Tibial artery (tissue), 4 donors: ENCODE measurements around the gene TAOK2.
A peak's percentile ranks its signal among the peaks of the same experiment; 100 is the strongest.

Experiments used
- DNase-seq, 2 donors: peaks; one replicate each; pipeline ENCODE4 v3.0.0-alpha.2; 2019
- H3K27ac ChIP-seq, 2 donors: fragments of 200-600 bp; sonication (generic) in 1 of 2; 1 replicate in 1 of 2; 2 replicates in 1 of 2; pipeline ENCODE4 v1.5.1; 2018 to 2019; ENCODE audit warnings: mild to moderate bottlenecking in 1 of 2
- H3K27me3 ChIP-seq, 2 donors: fragments of 200-600 bp; sonication (generic) in 1 of 2; one replicate each; pipeline versions ENCODE4 v1.5.1 to v1.6.0; 2016 to 2019
- H3K36me3 ChIP-seq, 3 donors: fragments of 200-600 bp; sonication (generic) in 2 of 3; one replicate each; pipeline ENCODE4 v1.5.1; 2016 to 2019; ENCODE audit warnings: mild to moderate bottlenecking in 2 of 3
- H3K4me1 ChIP-seq, 4 donors: fragments of 200-600 bp; sonication (generic) in 2 of 4; 1 replicate in 3 of 4; 2 replicates in 1 of 4; pipeline ENCODE4 v1.5.1; 2016 to 2019
- H3K4me3 ChIP-seq, 2 donors: fragments of 200-600 bp; sonication (generic) in 1 of 2; 1 replicate in 1 of 2; 2 replicates in 1 of 2; pipeline ENCODE4 v1.5.1; 2018 to 2019; ENCODE audit warnings: mild to moderate bottlenecking in 2 of 2
- H3K9me3 ChIP-seq, 3 donors: fragments of 200-600 bp; sonication (generic) in 1 of 3; one replicate each; pipeline ENCODE4 v1.5.1; 2016 to 2019
- CTCF ChIP-seq, 2 experiments: fragments of 200-600 bp in 1 of 2; fragments of 450-650 bp in 1 of 2; IDR thresholded peaks; one replicate each; pipeline ENCODE4 v1.5.1; 2017 to 2019; ENCODE audit warnings: antibody characterized with exemption in 2 of 2, mild to moderate bottlenecking in 1 of 2, moderate library complexity in 1 of 2
- intact Hi-C: fragments of 100-400 bp; cut with DNase I; formaldehyde crosslinking; loops from one replicate; pipeline ENCODE4 v1.15.0; 2023; ENCODE audit warnings: low total_unique reads

TAOK2 gene

GRCh38 chr16:29977063-29977825, 3.6 kb downstream of the TAOK2 start:
- intact Hi-C loops: no loop called here
- no peak for TF ChIP-seq CTCF (IDR thresholded peaks at IDR 0.05)
- H3K36me3 ChIP-seq: peaks cover 39 to 50% (median 46%) of the 10 kb centered on the region in 3 donors
- H3K4me3 ChIP-seq: no peak overlapping the region
- H3K9me3 ChIP-seq: no peaks in the 10 kb centered on the region
- H3K4me1 ChIP-seq: peaks cover 0 to 40% (median 28%) of the 10 kb centered on the region in 4 donors
- DNase-seq: no peak
- peak overlapping the region in 1 of 2 donors; percentile 16 for H3K27ac ChIP-seq
- H3K27me3 ChIP-seq: no peaks in the 10 kb centered on the region

GRCh38 chr16:29978081-29978480, 4.4 kb downstream of the TAOK2 start:
- peaks cover 47 to 58% (median 55%) of the 10 kb centered on the region in 3 donors for H3K36me3 ChIP-seq
- no peak overlapping the region for H3K4me3 ChIP-seq
- H3K27me3 ChIP-seq: no peaks in the 10 kb centered on the region
- H3K4me1 ChIP-seq: peaks cover 0 to 39% (median 28%) of the 10 kb centered on the region in 4 donors
- intact Hi-C loops: no loop called here
- DNase-seq: no peak
- H3K27ac ChIP-seq: no peak overlapping the region
- no peaks in the 10 kb centered on the region for H3K9me3 ChIP-seq
- TF ChIP-seq CTCF (IDR thresholded peaks at IDR 0.05): no peak

- intact Hi-C loops: no loop called here
- DNase-seq: no peak
- Histone ChIP-seq H3K4me3 (no peak overlapping the region), H3K27ac (no peak overlapping the region), H3K9me3 (no peaks in the 10 kb centered on the region), H3K27me3 (no peaks in the 10 kb centered on the region), H3K4me1 (peaks cover 0 to 35% (median 26%) of the 10 kb centered on the region in 4 donors), H3K36me3 (peaks cover 53 to 64% (median 61%) of the 10 kb centered on the region in 3 donors)
- TF ChIP-seq CTCF (IDR thresholded peaks at IDR 0.05): no peak
These were observed 5.0 kb downstream of the TAOK2 start for GRCh38 chr16:29978564-29979270.

DNA sequence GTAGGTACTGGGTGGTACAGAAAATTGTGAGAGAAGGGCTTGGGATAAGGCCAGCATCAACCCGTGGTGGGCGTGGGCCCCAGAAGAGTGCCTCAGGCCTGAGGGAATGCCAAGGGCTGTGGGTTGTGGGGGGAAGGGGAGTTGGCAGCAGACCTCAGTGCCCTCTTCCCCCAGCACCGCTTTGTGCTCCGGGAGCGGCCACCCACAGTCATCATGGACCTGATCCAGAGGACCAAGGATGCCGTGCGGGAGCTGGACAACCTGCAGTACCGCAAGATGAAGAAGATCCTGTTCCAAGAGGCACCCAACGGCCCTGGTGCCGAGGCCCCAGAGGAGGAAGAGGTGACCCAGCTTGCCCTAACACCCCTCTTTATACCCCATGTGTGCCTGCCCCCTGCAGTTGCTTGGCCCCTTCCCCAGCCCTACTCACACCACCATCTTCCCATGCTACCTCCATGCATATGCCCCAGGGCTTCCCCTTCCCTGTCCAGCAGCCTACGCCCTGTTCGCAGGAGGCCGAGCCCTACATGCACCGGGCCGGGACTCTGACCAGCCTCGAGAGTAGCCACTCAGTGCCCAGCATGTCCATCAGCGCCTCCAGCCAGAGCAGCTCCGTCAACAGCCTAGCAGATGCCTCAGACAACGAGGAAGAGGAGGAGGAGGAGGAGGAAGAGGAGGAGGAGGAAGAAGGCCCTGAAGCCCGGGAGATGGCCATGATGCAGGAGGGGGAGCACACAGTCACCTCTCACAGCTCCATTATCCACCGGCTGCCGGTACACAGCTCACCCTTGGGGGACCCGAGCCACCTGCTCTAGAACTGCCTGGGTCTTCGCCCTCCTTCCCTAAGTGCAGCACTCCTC, 9.1 kb downstream of the TAOK2 start:
- no peaks in the 10 kb centered on the region for H3K4me1 ChIP-seq
- no peaks in the 10 kb centered on the region for H3K27me3 ChIP-seq
- intact Hi-C loops: no loop called here
- no peak overlapping the region for H3K4me3 ChIP-seq
- H3K36me3 ChIP-seq: peaks cover 93 to 100% (median 100%) of the 10 kb centered on the region in 3 donors
- no peak overlapping the region for H3K27ac ChIP-seq
- no peaks in the 10 kb centered on the region for H3K9me3 ChIP-seq
- no peak for DNase-seq
- TF ChIP-seq CTCF (IDR thresholded peaks at IDR 0.05): no peak

DNA sequence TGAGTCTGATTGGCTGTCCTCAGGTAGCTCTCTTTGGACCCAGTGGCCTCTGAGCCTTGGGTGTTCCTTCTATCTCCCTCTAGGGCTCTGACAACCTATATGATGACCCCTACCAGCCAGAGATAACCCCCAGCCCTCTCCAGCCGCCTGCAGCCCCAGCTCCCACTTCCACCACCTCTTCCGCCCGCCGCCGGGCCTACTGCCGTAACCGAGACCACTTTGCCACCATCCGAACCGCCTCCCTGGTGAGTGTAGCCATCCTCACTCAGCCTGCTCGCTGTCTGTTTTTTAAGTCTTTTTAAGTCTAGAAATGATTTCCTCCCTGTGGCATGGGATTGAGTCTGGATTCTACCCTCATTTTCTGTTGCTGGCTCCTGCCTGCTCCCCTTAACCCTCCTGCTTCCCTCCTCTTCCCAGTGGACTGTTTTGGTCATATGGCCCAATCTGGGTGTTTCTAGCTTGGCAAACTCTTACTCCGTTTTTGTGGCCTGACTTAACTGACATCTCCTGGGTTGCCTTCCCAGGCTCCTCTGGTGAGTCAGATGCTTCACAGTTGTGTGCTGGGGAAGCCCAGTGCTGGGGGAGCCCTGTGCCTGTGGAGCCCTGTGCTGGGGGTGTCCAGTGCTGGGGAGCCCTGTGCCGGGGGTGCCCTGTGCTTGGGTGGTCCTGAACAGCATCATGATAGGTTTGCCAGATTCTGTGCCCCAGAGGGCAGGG, 9.9 kb downstream of the TAOK2 start:
- TF ChIP-seq CTCF (IDR thresholded peaks at IDR 0.05): no peak
- Histone ChIP-seq H3K4me1 (no peaks in the 10 kb centered on the region), H3K4me3 (no peak overlapping the region), H3K9me3 (no peaks in the 10 kb centered on the region), H3K27me3 (no peaks in the 10 kb centered on the region), H3K27ac (no peak overlapping the region), H3K36me3 (peaks cover 96 to 100% (median 100%) of the 10 kb centered on the region in 3 donors)
- intact Hi-C loops: no loop called here
- DNase-seq: no peak
